ENCODE measurements around the gene NUCB1.

DNA sequence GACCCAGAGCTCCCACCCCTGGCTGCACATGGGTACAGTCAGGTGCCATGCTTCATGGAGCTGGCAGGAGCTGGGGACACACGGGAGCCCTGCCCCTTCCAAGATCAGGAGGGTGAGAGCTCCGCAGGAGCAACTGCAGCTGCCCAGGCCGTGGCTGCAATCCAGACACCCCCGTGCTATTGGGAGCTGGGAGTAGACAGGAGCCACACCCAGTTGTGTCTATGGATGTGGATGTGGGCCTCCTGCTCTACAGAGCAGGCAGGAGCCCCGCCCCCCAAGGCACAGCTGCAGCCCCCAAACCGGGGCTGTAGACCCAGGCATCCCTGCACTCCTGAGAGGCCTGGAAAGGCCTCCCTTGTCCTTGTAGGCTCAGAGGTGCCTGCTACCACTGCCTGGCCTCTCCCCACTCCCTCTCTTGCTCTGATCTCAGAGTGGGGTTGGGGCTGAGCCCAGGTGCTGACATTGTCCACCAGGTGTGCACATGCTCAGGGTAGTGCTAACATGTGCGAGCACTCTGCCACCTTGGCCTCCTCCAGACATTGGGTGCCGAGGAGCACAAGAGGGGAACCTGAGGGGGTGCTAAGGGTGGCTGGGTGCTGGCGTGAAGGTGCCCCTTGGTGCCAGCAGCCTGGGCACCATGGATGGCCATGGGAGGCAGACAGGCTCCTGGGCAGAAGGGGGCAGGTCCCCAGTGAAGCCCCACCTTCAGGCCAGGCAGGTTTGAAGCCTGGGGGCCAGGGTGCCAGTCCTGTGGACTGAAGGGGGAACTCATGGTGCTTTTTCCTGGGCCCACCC lies 46.5 kb downstream of the NUCB1 start:
- TF ChIP-seq POLR2A (IDR thresholded peaks at IDR 0.05; ENCODE audit: low read depth, low read length): no peak
- TF ChIP-seq POLR2AphosphoS5 (IDR thresholded peaks at IDR 0.05; ENCODE audit: low read depth, low read length): no peak
- TF ChIP-seq SPI1 (IDR thresholded peaks at IDR 0.05; ENCODE audit: low read depth, low read length): no peak
- no peak for TF ChIP-seq TAF1 (IDR thresholded peaks at IDR 0.05; ENCODE audit: low read depth, low read length)

Measured in GM12891 (cell line).